GM18511 (cell line): ENCODE measurements around the gene PAX1.

Experiments used
- ATAC-seq: cut with Tn5 transposase; IDR thresholded peaks from one replicate; pipeline ENCODE4 v1.9.1; 2021; ENCODE audit warnings: mild to moderate bottlenecking, moderate library complexity; ENCODE audit not compliant: unreplicated experiment

The PAX1 gene

DNA sequence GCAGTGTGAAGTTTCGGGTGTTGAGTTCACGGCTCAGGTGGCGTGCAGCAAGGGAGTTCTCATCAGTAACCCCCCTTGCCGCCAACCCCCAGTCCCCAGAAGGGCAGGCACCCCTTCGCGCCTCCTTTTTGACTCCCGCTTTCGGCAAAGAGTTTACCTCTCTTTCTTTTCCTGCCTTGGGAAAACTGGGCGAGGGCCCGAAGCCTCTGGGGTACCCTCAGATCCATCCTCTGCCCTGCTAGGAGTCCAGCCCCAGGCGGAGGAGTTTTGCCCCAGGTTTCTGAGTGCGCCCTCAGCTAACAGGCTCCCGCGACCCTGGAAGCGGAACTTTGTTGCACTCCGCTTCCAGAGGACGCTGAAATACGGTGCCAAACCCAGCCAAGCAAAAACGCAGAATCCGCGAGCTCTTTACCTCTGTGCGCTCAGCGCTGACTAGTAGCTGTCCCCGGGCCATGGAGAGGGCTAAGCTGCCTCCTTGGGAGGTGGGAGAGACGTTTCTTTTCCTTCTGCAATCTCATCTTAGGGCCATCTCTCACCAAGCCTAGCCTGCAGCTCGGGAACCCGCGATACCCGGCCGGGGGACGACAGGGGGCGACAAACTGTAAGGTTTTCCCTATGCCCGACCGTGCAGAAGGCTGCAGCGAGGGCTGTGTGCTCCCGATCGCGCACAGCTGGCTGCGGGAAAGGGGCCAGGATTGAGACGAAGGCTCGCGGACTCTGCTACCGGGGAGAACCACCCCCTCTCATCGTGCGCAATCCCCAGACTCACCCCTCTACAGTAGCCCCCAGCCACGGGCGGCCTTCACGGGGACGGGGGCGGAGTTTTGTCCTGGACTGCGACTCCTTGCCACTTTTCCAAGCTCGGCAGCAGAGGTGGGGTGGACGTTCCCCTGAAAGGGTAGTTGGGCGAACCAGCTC, 2.7 kb upstream of the PAX1 start:
- peak; percentile 63 for ATAC-seq

DNA sequence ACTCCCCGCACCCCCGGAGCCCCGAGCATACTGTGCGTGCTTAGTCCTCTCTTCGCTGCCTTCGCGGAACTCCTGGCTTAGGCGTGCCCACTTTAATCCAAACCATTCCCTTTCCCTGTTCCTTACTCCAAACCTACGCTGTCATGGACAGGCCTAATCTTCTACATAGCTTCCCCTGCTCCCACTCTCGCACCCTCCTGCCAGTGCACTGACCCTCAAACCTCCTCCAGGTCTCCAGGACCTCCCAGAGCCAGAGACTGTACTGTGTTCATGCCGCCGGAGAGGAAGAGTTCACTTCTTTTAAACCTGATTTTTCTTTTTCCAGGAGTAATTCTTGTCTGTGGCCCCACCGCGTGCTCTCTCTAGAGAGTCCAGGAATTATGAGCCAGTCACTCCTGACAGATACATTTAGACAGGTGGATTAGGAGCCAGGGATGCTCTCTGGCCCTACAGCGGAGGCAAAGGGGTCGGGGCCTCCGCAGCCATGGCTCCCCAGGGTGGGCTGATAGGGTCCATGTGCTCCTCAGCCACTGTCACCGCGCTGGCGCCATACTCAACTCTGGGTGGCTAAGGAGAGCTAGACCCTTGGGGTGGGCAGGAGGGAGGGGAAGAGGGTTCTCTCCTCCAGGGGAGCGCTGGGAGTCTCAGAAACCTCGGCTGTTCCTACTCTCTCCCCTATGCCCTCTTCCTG, 1.6 kb upstream of the PAX1 start:
- no peak for ATAC-seq

DNA sequence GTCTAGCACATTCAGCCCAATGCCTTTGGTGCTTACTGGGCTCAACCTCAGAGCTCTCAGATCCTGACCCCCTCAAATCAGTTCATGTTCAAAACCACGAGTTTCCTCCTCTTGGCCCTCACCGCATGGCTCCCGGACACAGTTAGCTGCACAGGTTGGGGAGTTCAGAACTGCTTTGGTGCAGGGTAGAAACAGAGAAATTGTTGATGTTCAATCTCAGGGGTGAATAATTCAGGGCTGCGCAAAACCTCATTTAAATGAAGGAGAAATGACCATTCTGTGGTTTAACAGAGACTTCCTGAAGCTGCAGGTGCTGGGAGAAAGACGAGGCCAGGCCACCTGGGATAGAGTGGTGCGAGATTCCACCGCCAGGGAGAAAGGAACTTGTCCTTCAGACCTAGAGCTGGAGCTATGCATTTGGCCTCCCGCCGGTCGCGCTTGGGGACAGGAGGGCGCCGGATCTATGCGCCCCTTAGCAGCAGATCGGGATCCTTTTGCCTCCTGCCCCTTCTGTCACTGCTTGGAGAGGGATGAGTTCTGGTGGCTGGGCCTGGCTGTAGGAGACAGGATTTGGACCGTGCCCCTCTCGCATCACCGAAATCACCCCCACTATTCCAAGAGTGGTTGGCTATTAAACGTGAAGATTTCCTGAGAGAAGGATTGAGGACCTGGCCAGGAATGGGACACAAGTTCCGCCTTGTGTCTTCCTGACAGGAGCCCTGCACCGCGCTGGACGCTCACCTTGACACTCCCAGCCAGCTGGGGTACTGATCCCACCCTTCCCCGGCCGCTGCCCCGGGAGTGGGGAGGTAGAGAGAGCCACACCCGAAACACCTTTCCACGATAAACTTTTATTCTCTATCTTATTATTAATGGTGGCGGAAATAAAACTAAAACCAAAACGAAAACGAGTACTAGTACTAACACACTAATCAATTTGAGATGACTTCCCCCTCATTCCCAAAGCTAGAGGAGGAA, 767 bp upstream of the PAX1 start:
- ATAC-seq = no peak

DNA sequence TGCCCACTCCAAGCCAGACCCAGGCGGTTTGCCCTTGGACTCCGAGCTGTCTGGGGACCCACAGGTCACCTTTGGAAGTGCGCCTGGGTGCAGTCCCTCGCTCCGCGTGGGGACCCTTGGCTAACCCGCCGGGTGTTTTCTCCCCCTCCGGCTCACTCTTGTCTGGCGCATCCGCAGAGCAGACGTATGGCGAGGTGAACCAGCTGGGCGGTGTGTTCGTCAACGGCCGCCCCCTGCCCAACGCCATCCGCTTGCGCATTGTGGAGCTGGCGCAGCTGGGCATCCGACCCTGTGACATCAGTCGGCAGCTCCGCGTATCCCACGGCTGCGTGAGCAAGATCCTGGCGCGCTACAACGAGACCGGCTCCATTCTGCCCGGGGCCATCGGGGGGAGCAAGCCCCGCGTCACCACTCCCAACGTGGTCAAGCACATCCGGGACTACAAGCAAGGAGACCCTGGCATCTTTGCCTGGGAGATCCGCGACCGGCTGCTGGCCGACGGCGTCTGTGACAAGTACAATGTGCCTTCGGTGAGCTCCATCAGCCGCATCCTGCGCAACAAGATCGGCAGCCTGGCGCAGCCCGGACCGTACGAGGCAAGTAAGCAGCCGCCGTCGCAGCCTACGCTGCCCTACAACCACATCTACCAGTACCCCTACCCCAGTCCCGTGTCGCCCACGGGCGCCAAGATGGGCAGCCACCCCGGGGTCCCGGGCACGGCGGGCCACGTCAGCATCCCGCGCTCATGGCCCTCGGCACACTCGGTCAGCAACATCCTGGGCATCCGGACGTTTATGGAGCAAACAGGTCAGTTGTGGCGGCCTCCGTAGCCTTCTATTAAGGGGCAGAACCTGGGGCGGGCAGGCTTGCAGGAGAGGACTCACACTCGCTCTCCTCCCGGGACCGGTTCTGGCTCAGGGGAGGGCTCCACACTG, 1.1 kb downstream of the PAX1 start:
- ATAC-seq = no peak

DNA sequence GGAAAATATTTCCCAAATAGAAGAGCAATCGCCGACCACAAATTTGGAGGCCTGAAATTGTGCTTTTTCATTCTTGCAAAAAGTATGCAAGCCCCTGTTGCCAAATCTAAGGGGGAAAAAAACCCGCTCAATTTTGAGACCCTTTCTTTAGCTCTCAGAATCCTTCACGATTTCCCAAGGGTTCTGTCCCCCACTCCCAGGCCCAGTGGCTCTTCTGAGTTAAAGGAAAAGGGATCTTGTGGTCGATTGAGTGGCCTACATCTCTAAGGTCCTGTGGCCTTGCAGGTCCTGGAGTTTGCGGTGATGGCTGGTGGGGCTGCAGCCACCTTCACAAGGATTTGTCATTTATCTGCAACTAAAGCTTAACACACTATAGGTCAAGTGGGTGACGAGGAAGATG, 1.8 kb downstream of the PAX1 start:
- ATAC-seq = no peak

DNA sequence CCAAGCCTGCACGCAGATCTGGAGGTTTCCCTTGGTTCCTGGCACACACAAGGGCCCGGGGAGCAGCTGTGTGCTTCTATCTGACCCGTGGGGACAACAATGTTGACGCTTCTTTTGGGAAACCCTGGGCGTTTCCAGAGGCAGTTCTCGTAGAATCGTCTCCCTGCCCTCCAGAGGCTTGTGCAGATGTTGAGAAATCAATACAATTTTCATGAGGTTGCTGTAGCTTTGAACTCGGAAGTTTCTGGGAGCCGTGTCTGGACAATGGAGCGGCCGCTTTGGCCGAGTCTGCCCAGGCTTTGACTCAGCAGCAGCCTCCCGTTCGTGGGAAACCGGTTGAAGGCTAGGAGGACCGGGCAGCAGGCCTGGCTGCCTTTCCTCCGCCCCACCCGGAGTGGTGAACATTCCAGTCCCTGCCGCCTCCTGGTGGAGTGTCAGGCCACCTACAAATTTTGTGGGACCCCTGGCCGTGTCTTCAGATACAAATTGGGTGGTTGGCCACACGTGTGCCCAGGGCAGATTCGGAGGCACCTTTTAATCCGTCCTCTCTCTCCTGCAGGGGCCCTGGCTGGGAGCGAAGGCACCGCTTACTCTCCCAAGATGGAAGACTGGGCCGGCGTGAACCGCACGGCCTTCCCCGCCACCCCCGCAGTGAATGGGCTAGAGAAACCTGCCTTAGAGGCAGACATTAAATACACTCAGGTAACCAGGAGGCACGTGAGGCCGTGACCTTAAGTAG, 2.7 kb downstream of the PAX1 start:
- ATAC-seq = no peak

DNA sequence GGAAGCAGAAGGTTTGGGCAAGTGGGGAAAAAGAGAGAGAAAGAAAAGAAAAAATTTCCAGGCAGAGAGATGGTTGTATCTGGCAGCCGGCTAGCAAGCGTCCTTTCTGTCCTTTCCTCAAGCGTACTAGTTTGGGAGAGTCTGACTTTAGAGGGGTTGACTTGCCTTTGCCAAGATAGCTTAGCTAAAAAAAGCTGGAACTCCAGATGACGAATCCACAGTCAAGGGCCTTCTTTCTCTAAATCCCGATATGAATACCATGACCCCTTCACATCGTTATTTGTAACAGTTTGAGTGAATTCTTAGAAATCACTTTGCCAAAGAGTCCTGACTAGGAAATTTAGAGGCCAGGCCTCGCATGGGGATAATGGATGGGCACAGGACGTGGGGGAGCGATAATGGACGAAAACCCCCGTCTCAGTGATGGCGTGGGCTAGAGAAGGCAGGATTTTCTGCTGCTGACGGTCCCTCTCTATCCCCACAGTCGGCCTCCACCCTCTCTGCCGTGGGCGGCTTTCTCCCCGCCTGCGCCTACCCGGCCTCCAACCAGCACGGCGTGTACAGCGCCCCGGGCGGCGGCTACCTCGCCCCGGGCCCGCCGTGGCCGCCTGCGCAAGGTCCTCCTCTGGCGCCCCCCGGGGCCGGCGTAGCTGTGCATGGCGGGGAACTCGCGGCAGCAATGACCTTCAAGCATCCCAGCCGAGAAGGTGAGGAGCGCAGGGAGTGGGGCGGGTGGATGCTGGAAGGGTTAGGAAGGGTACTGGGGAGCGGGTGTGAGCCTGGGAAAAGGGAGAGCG, 3.5 kb downstream of the PAX1 start:
- no peak for ATAC-seq

DNA sequence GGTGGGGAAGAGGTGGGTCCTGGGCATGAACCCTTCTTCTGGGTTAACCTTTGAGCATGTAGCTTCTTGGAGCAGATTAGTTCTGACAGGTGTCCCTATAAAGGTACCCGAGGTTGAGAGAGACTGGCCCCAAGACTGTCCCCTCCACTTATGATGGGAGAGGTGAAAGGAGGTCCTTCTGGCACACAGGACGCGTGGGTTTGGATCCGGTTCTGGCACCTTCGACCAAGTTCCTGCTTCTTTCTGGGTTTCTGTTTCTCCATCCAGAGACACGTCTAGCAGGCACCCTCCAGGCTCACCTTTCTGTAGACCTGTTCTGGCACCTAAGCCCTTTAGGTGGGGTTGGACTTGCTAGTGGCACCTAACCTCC, 4.1 kb downstream of the PAX1 start:
- ATAC-seq = no peak

DNA sequence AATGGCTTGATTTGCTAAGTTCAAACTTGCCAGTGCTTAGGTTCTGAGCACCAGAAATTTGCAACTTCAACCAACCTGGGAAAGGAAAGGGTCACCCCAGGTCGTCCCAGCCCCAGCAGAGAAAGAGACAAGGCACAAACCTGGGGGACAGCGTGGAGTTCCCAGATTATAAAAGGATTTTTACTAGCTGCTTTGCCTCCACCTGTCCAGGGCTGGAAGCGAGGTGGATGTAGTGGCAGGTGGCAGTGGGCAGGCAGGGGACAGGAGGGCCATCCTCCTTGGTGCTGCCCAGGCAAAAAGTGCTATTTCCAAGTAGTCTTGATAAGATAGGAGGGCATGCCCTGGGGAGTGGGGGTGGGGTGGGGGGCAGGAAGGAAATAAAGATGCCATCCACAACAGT, 4.9 kb downstream of the PAX1 start:
- no peak for ATAC-seq

DNA sequence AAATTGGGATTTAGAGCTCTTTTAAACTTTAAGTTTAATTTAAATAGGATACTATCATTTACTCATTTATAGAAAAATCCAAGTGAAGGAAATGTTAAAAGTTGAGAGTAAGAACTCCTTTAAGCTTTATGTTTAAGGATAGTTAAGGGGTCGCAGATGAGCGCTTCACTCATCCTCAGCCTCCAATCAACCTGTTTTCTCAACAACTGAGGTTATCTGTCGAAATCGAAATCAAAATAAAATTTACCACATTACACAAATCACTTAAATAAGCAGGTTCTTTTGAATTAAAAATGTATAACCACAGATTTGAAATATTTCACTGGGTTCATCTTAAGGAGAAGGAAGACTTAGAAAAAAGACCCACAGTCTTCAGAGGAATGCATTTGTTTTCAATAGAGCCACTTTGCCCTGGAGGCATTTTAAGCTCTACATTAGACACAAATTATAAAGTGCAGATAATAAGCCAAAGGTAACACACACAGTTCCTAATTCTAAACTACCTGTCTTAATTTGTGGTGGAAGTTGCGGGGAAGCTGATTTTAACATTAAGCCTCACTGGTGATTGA, 5.5 kb downstream of the PAX1 start:
- no peak for ATAC-seq

DNA sequence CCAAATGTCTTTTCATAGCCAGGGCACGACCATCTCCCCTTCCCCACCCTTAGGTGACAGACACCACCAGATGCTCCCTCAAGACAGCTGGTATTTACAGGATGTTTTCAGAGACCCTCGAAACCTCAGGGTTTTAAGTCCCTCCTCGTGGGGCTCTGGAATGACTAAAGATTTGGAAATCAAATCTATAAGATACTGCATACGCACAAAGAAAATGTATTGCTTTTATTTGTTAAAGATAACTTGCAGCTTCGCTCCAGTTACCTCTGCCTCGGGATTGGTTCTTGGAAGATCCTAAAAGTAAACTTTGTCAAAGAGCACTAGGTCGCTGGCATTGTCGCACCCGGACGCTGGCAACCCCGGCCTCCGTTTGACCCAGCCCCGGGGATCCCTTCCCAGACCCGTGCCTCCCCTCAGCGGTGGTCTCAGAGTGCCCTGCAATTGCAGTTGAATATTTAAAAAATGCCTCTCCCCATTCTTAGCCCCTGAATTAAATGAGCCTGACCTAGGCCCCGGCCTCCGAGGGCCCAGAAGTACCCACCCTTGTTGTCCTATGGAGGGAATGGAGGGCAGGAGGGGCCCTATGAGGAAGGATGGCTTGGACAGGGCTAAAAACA, 7.1 kb downstream of the PAX1 start:
- ATAC-seq = no peak

DNA sequence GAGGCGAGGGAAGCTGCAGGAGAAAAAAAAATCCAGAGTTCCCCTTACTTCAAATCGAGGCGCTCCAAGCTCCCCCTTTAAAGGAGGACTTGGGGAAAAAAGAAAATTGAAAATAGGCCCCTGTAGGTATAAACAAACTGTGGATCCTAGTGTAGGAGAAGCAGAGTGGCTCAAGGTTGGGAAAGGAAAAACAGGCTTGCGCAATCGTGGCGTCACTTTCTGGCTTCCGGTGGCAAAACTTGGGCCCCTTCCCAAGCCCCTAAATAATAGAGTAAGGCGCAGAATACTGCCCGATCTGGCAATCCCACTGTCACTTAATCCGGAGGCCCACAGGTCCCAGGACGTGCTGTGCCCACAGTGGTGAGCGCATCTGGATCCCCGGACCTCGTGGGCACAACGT, 8.0 kb downstream of the PAX1 start:
- no peak for ATAC-seq

DNA sequence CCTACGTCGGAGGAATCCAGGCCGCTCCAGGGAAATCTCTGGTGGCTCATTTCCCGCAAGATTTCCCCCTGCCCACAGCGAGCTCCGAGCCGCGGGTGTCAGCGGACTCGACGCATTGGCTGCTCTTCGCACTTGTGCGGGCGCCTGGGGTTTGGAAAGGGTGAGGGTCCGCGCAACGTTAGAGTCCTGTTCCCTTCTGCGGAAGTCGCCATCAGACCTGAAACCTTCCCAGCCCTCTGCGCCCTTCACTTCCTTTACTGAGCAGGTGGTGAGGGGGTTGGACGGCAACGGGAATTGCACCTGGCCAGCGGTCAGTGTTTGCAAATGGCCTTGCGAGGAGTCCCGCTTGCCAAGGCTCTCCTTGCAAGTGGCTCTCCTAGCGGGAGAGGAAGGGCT, 8.4 kb downstream of the PAX1 start:
- ATAC-seq = no peak

DNA sequence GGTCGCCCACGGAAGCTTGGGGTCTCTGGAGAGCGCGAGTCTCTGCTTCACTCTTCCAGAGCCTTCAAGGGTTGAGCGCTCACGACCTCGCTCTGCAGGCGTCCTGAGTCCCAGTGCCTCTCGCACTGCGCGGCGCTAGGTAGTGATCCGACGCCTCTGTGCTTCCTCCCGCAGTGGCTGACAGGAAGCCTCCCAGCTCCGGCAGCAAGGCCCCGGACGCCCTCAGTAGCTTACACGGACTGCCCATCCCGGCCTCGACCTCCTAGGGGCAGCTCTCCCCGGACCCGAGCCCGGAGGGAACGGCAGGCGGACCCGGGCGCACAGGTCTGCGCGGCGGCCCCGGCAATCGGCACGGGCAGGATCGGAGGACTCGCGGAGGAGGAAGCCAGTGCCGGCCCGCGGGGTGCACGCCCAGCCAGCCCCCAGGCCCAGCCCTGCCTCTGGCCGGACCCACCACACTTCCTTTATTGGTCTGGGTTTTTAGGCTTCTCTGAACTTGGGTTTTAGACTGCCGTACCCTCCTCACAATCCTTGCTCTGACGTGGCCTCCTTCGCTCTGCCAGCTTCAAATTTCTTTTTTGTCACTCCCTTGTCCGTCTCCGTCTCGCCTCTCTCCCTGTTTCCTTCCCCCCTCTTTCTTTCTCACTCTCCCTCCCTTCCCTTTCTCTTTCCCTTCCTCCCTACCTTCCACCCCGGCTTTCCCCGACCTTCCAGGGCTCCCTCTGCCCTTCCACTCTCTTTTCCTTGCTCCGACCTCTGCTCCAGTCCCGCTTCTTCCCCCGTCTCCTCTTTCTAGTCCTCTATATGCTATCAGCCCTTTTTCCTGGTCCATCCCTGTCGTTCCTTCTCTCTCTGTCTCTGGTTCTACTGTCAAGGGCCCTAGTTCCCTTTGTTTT, 9.1 kb downstream of the PAX1 start:
- no peak for ATAC-seq

DNA sequence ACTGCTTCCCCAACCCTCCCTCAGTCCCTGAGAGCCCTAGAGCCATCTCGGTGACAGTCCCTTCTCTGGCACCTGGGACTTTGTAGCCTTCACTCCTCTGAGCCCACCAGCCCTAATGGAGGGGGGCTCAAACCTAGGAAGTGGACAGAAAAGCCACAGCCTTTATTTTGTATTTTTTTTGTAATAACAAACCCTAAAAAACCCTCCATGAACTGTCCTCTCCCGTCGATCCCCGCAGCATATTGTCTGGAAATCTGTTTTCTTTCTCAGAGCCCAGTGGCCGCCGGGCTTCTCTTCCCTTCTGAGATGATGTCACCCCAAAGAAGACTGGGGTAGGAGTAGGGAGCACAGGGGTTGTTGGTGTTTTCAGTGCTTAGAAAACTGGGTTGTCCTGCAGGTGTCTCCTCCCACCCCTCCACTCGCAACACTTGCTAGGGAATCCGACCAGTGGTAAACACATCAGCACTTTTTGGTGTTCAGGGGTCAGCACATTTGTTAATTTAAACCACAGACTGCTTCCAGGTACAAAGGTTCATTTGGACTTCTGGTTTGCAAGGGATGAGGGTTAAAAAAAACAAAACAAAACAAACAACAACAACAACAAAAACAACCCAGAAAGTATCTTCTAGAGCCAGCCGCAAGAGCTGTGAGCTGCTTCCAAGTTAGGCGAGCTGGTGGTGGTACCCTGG, 9.9 kb downstream of the PAX1 start:
- ATAC-seq = no peak

DNA sequence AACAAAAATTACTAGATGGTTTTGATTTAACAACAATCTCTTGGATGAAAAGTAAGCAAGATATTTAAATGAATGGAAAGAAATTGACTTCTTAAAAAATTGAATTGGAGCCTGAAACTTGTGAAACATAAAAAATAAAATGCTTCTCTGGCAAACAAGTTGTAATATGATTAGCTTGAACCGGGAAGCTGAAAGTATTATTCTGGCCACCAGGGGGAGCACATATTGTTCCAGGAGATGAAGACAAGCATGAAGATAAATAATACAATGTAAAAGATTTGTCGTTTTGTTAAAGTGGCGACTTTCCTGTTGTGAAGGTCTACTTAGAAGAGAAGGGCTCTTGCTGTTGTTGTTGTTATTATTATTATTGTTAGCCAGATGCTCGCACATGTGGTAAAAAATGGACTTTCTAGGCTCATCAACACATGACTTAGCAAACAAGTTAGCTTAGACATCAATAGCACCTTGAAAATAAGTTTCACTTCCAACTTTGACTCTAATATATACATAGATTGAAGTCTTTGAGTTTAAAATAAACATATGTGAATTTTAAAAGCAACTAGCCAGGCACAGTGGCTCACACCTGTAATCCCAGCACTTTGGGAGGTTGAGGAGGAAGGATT, 14.2 kb downstream of the PAX1 start:
- ATAC-seq = peak; percentile 77
